Retinal pigment epithelial cell (primary cell): ENCODE measurements around the gene TMEM174.

ENCODE experiments used
- DNase-seq: peaks from one replicate; pipeline ENCODE4 v3.0.0-alpha.2; 2010; ENCODE audit warnings: low read depth
- H3K4me3 ChIP-seq: 2 replicates; pipeline ENCODE4 v1.5.1; 2011; ENCODE audit warnings: mild to moderate bottlenecking, low read length, control low read depth, moderate library complexity
- CTCF ChIP-seq: conservative IDR thresholded peaks from 2 replicates; pipeline ENCODE4 v1.5.1; 2011; ENCODE audit warnings: low read depth, low read length, control low read depth, inconsistent platforms

Gene TMEM174

GRCh38 chr5:73158313-73158712, 14.7 kb upstream of the TMEM174 start:
- DNase-seq = no peak
- TF ChIP-seq CTCF = no peak
- H3K4me3 ChIP-seq = no peak overlapping the region

GRCh38 chr5:73160239-73160671, 12.7 kb upstream of the TMEM174 start:
- DNase-seq = no peak
- TF ChIP-seq CTCF = no peak
- H3K4me3 ChIP-seq = no peak overlapping the region

GRCh38 chr5:73170522-73170921, 2.5 kb upstream of the TMEM174 start:
- no peak overlapping the region for H3K4me3 ChIP-seq
- no peak for DNase-seq
- peak; percentile 62 for TF ChIP-seq CTCF

GRCh38 chr5:73171495-73171894, 1.5 kb upstream of the TMEM174 start:
- TF ChIP-seq CTCF = no peak
- no peak overlapping the region for H3K4me3 ChIP-seq
- no peak for DNase-seq

- DNase-seq = no peak
- TF ChIP-seq CTCF = no peak
- H3K4me3 ChIP-seq = no peak overlapping the region
Observed at GRCh38 chr5:73174100-73174815, 1.3 kb downstream of the TMEM174 start.

GRCh38 chr5:73176250-73176649, 3.3 kb downstream of the TMEM174 start:
- no peak for TF ChIP-seq CTCF
- no peak overlapping the region for H3K4me3 ChIP-seq
- no peak for DNase-seq

- H3K4me3 ChIP-seq = no peak overlapping the region
- no peak for TF ChIP-seq CTCF
- no peak for DNase-seq
Observed at GRCh38 chr5:73178265-73178664, 5.3 kb downstream of the TMEM174 start.
